Hematopoietic multipotent progenitor cell treated with erythropoietin and hydrocortisone succinate and interleukin-3 and kit ligand, for 6 days (in vitro differentiated cells): ENCODE measurements around the gene TOR1B.

Experiments used
- DNase-seq: peaks from one replicate; pipeline ENCODE4 v3.0.0-alpha.2; 2015

TOR1B gene

GRCh38 chr9:129849901-129850300, 46.9 kb downstream of the TOR1B start:
- DNase-seq, result no peak

GRCh38 chr9:129850821-129851550, 48.0 kb downstream of the TOR1B start:
- DNase-seq, result no peak

GRCh38 chr9:129851821-129852220, 48.8 kb downstream of the TOR1B start:
- DNase-seq, result no peak

- DNase-seq, result no peak
Measured at GRCh38 chr9:129852579-129852978, 49.6 kb downstream of the TOR1B start.

GRCh38 chr9:129853614-129854013, 50.6 kb downstream of the TOR1B start:
- no peak for DNase-seq

GRCh38 chr9:129854588-129855110, 51.7 kb downstream of the TOR1B start:
- no peak for DNase-seq

GRCh38 chr9:129857207-129857606, 54.2 kb downstream of the TOR1B start:
- no peak for DNase-seq

- no peak for DNase-seq
Measured at GRCh38 chr9:129858167-129858962, 55.4 kb downstream of the TOR1B start.
